ENCODE data around the gene BHLHE23.

The BHLHE23 gene

DNA sequence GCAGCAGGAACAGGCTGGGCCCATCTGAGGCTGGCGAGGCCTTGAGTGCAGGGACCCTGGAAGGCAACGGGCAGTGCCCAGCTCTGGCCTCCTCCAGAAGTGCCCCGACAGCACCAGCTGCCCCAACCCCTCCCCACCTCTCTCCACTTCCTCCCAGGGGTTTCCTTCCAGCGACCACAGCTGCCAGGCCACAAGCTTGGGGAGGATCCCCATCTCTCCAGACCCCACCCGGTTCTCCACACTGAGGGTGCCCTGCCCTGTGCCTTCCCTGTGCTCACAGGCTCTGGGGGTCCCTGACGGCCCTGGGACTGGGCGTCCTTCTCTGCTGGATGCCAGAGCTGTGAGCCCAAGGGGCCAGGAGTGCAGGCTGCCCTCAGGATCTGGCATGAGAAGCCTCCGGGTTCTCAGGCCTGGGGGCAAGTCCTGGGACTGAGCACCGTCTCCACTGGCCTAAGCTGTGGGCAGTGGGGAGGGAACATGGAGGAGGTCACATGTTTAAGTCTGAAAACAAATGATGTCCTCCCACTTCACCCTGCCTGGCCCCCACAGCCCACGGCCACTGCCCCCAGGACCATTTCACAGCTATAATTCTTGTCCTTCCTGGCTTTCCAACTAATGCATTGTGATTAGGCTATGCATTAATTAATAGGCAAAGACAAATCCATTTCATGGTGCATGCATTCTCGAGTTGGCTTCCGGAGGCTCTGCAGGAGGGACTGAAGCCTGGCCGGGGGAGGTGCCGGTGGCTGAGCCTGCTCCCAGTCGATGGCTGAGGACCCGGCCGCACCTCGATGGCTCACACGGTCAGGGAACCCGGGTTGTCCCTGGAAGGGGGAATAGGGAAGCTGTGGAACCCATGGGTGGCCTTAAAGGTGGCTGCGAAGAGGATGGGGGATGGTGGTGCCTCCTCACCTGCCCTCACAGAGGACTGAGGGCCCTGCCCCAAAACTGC is 24.4 kb downstream of the BHLHE23 start:
- Mint-ChIP-seq H3K27me3 (peaks cover 88% of the 10 kb centered on the region), H3K4me3 (no peak overlapping the region), H3K36me3 (no peaks in the 10 kb centered on the region), H3K27ac (no peak overlapping the region), H3K4me1 (peaks cover 50% of the 10 kb centered on the region), H3K9me3 (no peaks in the 10 kb centered on the region)
- no peak for ATAC-seq

- Mint-ChIP-seq H3K4me3 (no peak overlapping the region), H3K27me3 (peaks cover 82% of the 10 kb centered on the region), H3K36me3 (no peaks in the 10 kb centered on the region), H3K4me1 (peaks cover 51% of the 10 kb centered on the region), H3K9me3 (no peaks in the 10 kb centered on the region), H3K27ac (peak overlapping the region; percentile 26)
- no peak for ATAC-seq
These were observed 25.8 kb downstream of the BHLHE23 start for GRCh38 chr20:62980970-62981369.

- ATAC-seq, result no peak
- Mint-ChIP-seq H3K9me3 (no peaks in the 10 kb centered on the region), H3K36me3 (no peaks in the 10 kb centered on the region), H3K27me3 (peaks cover 82% of the 10 kb centered on the region), H3K27ac (no peak overlapping the region), H3K4me3 (no peak overlapping the region), H3K4me1 (peaks cover 48% of the 10 kb centered on the region)
These were observed 26.3 kb downstream of the BHLHE23 start for GRCh38 chr20:62980380-62980960.

GRCh38 chr20:62979876-62980373 is 26.8 kb downstream of the BHLHE23 start:
- Mint-ChIP-seq H3K4me3 (no peak overlapping the region), H3K27ac (no peak overlapping the region), H3K9me3 (no peaks in the 10 kb centered on the region), H3K4me1 (peaks cover 48% of the 10 kb centered on the region), H3K27me3 (peaks cover 78% of the 10 kb centered on the region), H3K36me3 (no peaks in the 10 kb centered on the region)
- ATAC-seq, result no peak

DNA sequence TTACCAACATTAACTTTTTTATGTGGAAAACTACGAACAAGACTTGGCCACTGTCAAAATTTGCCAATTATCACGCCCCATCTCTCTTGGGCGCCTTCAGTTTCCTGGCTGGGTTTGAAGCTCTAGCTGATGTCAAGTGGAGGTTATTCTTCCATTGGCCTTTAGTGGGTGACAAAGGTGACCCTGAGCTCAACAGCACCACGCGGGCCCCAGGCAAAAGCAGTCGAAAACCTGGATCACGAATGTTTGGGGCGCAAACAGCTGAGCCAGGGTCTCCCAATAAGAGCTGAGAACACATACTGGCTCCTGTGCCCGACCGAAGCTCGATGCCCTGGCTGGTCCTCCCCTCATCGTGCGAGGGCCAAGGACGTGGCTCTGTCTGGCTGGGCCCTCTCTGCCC is 27.5 kb downstream of the BHLHE23 start:
- no peaks in the 10 kb centered on the region for H3K36me3 Mint-ChIP-seq
- H3K27me3 Mint-ChIP-seq, result peaks cover 78% of the 10 kb centered on the region
- H3K9me3 Mint-ChIP-seq, result no peaks in the 10 kb centered on the region
- H3K27ac Mint-ChIP-seq, result no peak overlapping the region
- no peak overlapping the region for H3K4me3 Mint-ChIP-seq
- no peak for ATAC-seq
- peaks cover 48% of the 10 kb centered on the region for H3K4me1 Mint-ChIP-seq

DNA sequence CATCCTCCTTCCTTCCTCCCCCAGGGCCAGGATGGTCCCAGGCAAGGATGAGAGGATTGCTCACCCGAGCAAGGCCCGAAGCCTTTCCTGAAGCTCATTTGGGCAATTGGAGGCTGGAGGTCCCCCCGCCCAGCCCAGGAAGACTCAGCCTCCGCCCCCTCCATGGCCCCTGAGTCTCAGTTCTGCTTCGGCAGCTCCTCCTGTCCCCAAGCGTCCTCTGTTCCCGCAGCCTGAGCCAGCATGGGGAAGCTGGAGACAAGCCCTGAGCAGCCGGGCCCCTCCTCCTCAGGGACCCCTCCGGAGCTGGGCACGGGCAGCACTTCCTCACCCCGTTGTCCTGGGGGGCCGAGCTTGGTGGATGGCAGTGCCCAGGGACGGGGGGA is 28.2 kb downstream of the BHLHE23 start:
- peak overlapping the region; percentile 71 for H3K4me3 Mint-ChIP-seq
- peaks cover 78% of the 10 kb centered on the region for H3K27me3 Mint-ChIP-seq
- H3K9me3 Mint-ChIP-seq, result no peaks in the 10 kb centered on the region
- H3K27ac Mint-ChIP-seq, result peak overlapping the region; percentile 91
- H3K36me3 Mint-ChIP-seq, result no peaks in the 10 kb centered on the region
- peak; percentile 31 for ATAC-seq
- H3K4me1 Mint-ChIP-seq, result peaks cover 48% of the 10 kb centered on the region

DNA sequence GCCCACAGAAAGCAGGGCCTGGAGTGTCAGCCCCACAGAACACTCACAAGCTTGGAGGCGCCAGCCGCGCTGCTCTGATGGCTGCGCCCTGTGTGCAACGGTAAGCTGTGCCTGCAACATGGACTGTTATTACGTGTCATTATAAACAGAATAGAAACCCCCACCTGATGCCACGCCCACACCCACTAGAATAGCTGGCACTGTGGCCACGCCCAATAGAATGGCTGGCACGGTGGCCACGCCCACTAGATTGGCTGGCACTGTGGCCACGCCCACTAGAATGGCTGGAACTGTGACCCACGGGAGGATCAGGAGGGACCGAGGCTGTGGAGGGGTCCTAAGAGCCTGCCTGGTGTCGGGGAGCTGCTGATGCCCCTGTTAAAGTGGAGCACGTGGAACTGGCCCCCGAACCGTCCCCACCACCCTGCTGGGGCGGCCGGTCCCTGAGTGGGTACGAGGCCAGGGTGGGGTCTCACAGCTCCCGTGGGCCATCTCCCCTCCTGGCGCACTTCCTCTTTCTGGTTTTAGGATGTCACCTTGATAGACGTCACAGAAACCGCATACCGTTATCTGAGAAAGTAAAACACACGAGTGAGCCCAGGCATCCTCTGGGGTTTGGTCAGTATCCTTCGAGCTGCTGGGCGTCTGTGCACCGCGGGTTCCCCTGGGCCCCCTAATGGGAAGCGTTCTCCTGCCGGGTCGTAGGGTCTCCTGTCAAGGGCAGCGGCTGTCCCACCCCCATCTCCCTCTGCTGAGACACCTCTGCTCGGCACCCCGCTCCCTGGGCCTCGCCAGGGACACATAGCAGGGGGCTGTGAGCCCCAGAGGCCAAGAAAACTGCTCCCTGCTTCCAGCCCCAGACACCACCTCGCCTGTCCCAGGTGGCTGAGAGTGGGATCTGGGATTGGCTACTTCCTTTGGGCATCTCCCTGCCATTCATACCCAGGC is 28.9 kb downstream of the BHLHE23 start:
- Mint-ChIP-seq H3K9me3 (no peaks in the 10 kb centered on the region), H3K4me1 (peaks cover 48% of the 10 kb centered on the region), H3K27me3 (peaks cover 76% of the 10 kb centered on the region), H3K4me3 (peak overlapping the region; percentile 71), H3K27ac (peak overlapping the region; percentile 91), H3K36me3 (no peaks in the 10 kb centered on the region)
- ATAC-seq, result peak; percentile 87

- Mint-ChIP-seq H3K4me1 (peaks cover 50% of the 10 kb centered on the region), H3K36me3 (no peaks in the 10 kb centered on the region), H3K9me3 (no peaks in the 10 kb centered on the region), H3K27me3 (peaks cover 76% of the 10 kb centered on the region), H3K4me3 (no peak overlapping the region), H3K27ac (peak overlapping the region; percentile 91)
- ATAC-seq, result no peak
These were observed 29.9 kb downstream of the BHLHE23 start for GRCh38 chr20:62976886-62977285.

DNA sequence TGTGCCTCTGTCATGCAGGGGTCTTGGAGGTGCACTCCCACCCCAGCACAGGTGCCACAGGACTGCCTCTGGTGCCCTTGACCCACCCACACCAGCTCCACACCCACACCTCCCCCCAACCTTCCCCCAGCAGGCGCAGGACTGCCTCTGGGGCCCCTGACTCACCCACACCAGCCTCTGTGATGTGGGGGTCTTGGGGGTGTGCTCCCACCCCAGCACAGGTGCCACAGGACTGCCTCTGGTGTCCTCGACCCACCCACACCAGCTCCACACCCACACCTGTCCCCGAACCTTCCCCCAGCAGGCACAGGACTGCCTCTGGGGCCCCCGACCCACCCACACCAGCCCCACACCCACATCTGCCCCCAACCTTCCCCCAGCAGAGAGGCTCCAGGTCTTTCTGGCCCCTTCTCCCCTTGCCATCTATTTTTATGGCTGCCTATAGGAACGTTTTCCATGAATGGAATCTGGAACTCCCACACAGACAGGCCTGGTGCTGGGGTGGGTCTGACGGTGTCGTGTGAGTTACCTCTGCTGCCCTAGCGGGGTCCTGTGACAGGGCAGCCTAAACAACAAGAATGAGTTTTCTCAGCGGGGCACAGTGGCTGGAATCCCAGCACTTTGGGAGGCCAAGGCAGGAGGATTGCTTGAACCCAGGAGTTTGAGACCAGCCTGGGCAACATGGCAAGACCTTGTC is 30.8 kb downstream of the BHLHE23 start:
- Mint-ChIP-seq H3K27ac (no peak overlapping the region), H3K9me3 (no peaks in the 10 kb centered on the region), H3K4me3 (no peak overlapping the region), H3K36me3 (no peaks in the 10 kb centered on the region), H3K27me3 (peaks cover 76% of the 10 kb centered on the region), H3K4me1 (peaks cover 48% of the 10 kb centered on the region)
- ATAC-seq, result no peak

DNA sequence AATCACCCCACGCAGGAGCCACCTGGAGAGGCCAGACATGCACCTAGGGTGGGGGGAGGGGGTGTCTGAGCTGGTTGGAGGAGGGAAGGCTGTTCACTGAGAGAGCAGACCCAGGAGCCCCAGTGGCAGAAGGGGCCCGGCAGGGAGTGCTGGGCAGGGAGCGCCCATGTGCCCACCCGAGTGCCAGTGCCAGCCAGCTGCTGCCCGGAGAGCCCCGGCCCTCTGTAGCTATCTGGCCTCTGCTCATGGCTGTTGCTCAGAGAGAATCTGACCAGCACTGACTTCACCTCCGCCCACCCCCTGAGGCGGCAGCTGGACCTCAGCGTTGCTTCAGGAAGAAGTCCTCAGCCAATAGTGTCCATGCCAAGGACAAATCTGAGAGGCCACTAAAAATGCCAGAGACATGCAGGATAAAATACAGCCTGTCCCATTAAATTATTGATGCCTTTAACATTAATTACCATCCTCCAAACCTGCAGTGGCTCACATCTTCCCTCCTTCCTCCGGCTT is 31.5 kb downstream of the BHLHE23 start:
- no peak for ATAC-seq
- peaks cover 71% of the 10 kb centered on the region for H3K27me3 Mint-ChIP-seq
- no peak overlapping the region for H3K27ac Mint-ChIP-seq
- H3K9me3 Mint-ChIP-seq, result no peaks in the 10 kb centered on the region
- peaks cover 42% of the 10 kb centered on the region for H3K4me1 Mint-ChIP-seq
- no peak overlapping the region for H3K4me3 Mint-ChIP-seq
- H3K36me3 Mint-ChIP-seq, result no peaks in the 10 kb centered on the region

DNA sequence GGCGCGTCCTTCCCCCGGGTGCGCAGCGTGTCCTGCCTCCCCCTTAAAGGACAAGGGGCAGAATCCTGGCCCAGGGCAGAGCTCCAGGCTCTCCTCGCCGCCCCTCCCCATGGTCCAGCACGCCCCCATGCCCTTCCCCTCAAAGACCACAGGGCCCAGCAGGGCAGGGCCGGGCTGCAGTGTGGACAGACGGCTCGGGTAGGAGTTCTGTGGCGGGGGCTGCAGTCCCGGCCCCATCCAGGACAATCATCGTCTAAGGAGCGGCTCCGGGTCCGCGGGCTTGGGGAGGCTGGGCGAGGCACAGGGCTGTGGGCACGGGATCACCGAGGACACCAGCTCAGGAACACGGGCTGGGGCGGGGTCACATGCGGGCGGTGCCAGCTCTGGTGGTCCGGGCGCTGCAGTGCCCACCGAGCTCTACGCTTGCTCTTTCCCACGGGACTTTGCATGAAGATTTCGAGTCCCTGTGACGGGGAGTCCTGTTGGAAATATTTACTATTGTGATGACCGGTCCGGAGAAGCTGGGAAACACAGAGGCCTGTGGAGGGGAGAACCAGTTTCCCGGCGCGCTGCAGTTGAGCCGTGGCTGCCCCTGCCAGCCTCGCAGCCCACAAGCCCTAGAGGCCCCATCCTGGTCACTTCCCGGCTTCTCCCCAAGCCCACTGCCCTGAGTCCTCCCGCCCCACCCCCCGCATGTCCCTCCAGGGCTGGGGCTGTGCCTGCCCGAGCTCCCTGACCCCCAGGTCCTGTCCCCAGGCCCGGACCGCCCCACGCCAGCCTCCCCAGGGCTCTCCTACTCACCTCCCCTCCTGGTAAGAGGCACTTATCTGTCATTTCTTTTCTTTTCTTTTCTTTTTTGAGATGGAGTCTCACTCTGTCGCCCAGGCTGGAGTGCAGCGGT is 33.7 kb downstream of the BHLHE23 start:
- Mint-ChIP-seq H3K36me3 (no peaks in the 10 kb centered on the region), H3K27ac (peak overlapping the region; percentile 27), H3K4me1 (peaks cover 28% of the 10 kb centered on the region), H3K9me3 (no peaks in the 10 kb centered on the region), H3K27me3 (peaks cover 53% of the 10 kb centered on the region), H3K4me3 (no peak overlapping the region)
- ATAC-seq, result no peak

DNA sequence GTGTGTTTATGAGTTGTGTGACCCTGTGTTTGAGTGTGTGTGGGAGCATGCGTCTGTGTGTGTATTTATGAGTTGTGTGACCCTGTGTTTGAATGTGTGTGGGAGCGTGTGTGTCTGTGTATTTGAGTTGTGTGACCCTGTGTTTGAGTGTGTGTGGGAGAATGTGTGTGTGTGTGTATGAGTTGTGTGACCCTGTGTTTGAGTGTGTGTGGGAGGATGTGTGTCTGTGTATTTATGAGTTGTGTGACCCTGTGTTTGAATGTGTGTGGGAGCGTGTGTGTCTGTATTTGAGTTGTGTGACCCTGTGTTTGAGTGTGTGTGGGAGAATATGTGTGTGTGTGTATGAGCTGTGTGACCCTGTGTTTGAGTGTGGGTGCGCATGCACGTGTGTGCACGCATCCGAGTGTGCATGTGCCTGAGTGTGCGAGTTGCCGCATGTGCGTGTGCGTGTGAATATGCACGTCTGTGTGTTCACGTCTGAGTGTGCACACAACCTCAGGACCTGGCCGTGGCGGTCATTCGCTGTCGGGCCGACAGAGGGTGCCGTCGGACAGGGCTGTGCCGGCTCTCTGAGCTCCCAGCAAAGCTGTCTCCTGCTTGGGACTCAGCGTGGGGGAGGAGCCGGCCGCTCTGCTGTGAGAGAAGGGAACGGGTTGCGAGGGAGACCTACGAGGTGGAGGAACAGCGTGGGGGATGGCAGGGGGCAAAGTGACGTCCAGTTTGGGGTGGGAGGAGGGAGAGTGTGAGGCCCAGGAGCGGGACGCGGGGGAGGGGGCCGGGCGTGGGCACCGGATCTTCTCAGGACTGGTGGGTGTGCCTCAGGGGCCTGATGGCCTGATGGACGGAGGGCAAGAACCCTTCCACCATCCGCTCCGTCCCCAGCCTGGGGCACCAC is 34.6 kb downstream of the BHLHE23 start:
- Mint-ChIP-seq H3K4me3 (peak overlapping the region; percentile 71), H3K4me1 (peaks cover 19% of the 10 kb centered on the region), H3K27me3 (peaks cover 52% of the 10 kb centered on the region), H3K36me3 (no peaks in the 10 kb centered on the region), H3K27ac (peak overlapping the region; percentile 27), H3K9me3 (no peaks in the 10 kb centered on the region)
- ATAC-seq, result peak; percentile 90

Measured in stimulated activated memory B cell treated with anti-CD40 and anti-IgM and Interleukin-4, amounts not matched to agents 10 μg/mL and 1 μg/mL and 100 μg/mL, for 72 hours (primary cell).